Caki2 (cell line): ENCODE results near the gene HPDL. TPM values are rescaled to one million over a fixed set of nuclear protein-coding genes. Genes with fewer than 3 reads are reported as not detected.
A peak's percentile ranks its signal among the peaks of the same experiment; 100 is the strongest.

Source experiments
- DNase-seq: peaks from one replicate; pipeline ENCODE4 v3.0.0-alpha.2; 2015; ENCODE audit warnings: low read depth
- in situ Hi-C: cut with HindIII; loops from 2 replicates; pipeline ENCODE4 v1.10.0; 2016; ENCODE audit warnings: low sequenced_read_pairs, low pct_unique_long_range_greater_than_20kb, mixed read lengths
- total RNA-seq: library from RNA; depleted of rRNA; stranded (reverse); fragments of >200 nt; shearing (Covaris generic); gene quantifications from 2 replicates; pipeline ENCODE4 v1.2.3, GENCODE V29; 2014; ENCODE audit warnings: low replicate concordance

HPDL gene
- total RNA-seq, 1 experiment from 2014 or later: 1.1 TPM

DNA sequence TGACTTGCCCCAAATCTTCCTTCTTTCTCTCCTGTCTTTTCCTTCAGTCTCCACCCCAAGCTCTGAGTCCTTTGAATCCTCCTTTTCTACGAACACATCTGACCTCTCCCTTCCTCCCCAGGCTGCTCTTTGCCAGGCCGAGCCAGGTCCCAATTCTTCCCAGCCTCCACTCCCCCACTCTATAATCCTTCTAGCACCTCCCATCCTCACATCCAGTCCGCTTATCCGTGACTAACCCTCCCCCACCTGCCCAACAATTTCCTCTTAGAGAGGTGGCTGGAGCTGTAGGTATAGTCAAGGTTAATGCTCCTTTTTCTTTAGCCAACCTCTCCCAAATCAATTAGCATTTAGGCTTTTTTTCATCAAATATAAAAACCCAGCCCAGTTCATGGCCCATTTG is 9.5 kb upstream of the HPDL start:
- in situ Hi-C loops: no loop called here
- no peak for DNase-seq

DNA sequence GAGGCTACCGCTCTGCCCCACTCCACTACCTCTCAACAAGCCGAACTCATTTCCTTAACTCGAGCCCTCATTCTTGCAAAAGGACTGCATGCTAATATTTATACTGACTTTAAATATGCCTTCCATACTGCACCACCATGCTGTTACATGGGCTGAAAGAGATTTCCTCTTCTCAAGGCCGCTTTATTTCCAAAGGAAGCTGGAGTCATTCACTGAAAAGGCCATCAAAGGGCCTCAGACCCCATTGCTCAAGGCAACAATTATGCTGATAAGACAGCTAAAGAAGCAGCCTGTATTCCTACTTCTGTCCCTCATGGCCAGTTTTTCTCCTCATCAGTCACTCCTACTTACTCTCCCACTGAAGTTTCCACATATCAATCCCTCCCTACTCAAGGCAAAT is 6.9 kb upstream of the HPDL start:
- DNase-seq: no peak
- in situ Hi-C loops: no loop called here

DNA sequence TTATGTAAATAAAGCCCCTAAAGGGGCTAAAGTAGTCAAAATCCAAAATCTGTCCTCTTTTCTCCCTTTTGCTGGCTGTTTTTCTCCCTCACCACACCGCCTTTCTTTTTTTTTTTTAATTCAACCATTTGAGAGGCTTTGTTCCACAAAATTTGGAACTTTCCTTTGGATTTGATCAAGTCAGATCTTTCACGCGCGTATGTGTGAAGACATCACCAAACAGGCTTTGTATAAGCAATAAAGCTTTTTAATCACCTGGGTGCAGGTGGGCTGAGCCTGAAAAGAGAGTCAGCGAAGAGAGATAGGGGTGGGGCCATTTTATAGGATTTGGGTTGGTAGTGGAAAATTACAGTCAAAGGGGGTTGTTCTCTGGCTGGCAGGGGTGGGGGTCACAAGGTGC is 5.3 kb upstream of the HPDL start:
- in situ Hi-C loops: no loop called here
- DNase-seq: no peak

GRCh38 chr1:45322486-45323040 is 4.1 kb upstream of the HPDL start:
- in situ Hi-C loops: no loop called here
- DNase-seq: no peak

GRCh38 chr1:45325851-45326506 is 716 bp upstream of the HPDL start:
- in situ Hi-C loops: no loop called here
- DNase-seq: no peak

GRCh38 chr1:45327644-45328515 is 1.2 kb downstream of the HPDL start:
- in situ Hi-C loops: no loop called here
- no peak for DNase-seq

- in situ Hi-C loops: no loop called here
- no peak for DNase-seq
Measured at GRCh38 chr1:45328680-45329079, 2.0 kb downstream of the HPDL start.

DNA sequence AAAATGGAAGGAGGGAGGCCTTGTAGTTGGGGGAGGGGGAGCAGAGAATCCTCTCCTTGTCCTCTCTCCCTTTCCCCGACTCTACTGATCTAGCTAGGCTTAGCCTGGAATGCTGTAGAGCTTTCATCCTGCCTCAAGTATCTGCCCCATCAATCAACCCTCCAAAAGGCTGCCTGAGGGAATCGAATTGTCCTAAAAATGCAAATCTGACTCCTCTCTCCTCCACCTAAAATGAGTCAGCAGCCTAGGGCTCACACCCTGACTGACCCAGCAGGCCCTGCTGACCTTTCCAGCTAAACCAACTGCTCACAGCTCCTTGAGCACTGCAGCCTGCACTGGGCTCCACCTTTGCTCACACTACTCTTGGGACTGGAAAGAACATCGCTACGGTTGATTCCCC is 2.8 kb downstream of the HPDL start:
- in situ Hi-C loops: no loop called here
- no peak for DNase-seq

DNA sequence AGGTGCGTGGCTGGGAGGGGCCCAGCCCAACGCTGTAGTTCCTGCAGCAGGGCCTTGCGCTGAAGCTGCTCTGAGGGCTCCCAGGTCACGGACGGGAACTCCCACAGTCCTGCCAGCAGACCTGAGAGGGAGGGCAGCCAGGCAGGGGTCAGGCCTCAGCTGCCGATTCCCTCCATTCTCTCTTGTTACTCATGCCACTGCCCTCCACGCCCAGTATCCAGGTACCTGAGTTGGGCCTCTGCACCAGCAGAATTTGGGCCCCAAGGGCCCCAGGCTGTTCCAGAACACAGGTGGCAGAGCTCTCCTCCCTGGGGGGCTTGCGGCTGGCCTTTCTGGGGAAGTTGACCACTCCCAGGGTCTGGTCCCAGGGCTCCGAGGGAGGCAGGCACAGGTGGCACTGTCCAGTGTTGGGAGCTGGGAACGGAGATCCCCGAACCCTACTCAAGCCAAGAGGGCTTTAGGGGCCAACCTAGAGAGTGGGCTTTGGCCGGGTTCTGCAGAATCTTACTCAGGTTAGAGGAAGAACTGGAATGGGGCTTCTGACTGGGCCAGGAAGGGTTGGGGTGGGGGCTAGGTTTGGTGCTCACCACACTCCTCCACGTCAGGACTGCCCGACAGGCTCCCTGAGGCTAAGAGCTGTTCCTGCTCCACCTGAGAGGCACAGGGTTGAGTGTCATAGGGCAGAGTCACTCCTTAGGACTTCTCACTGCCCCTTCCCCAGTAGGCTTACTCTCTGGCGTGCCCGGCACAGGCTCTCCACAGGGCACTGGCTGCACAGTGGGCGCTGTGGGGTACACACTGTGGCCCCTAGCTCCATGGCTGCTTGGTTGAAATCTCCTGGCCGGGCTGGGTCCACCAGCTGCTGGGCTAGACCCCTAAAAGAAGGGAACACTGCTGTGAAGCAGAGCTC is 5.0 kb downstream of the HPDL start:
- in situ Hi-C loops: no loop called here
- no peak for DNase-seq

DNA sequence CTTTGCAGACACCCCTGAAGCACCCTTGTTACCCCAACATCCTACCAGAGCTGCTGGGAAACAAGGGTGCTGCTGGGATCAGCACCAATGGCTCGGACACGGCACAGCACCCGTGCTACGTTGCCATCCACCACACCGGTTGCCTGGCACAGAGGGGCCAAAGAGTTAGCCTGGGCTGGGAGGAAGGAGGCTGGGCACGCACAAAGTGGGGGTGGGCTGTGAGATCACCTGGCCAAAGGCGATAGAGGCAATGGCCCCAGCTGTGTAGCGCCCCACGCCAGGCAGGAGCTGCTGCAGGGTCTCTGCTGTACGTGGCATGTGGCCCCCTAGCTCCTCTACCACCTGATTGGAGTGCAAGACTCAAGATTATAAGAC is 5.6 kb downstream of the HPDL start:
- no peak for DNase-seq
- in situ Hi-C loops: no loop called here

GRCh38 chr1:45334308-45335245 is 7.9 kb downstream of the HPDL start:
- DNase-seq: no peak
- in situ Hi-C loops: no loop called here

DNA sequence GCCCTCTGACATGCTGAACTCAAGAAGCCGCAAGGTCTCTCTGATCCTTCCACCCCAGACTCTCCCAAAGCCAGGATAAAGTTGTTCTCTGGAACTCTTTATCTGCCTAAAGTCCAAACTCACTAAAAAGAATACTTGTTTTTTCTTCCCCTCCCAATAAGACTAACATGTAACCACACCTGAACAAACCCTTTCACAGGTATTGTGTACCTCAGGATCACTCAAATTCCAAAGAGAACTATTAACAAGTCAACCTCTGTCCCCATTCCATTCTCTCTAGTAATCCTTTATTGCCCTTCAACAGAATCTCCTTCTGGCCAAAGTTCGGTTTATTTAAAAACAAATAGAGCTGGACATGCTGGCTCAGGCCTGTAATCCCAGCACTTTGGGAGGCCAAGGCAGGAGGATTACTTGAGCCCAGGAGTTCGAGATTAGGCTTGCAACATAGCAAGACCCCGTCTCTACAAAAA is 9.2 kb downstream of the HPDL start:
- in situ Hi-C loops: no loop called here
- DNase-seq: no peak

DNA sequence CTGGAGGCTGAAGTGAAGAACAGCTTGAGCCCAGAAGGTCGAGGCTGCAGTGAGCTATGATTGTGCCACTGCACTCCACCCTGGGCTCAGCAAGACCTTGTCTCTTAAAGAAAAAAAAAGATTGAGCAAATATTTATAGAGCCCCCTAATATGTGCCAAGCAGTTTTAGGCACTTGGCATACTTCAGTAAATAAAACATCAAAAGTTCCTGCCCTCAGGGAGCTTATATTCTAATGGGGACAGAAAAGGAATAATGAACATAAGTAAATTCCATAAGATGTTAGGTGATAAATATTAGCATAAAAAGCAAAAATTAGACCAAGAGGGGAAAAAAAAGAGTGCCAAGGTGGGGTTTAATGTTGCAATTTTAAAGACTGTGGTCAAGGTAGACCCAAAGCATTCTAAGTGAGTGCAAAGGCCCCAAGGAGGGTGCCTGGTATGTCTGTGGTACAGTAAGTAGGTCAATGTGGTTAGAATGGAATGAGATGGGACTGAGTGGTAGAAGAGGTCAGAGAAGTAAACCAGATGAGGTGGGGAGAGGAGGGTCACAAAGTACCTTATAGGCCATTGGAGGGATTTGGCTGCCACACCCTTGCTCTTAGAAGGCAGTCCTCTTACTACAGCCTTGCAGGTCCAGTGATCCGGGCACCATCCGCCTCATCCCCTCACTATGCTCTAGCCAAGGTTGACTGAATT is 11.1 kb downstream of the HPDL start:
- DNase-seq: no peak

DNA sequence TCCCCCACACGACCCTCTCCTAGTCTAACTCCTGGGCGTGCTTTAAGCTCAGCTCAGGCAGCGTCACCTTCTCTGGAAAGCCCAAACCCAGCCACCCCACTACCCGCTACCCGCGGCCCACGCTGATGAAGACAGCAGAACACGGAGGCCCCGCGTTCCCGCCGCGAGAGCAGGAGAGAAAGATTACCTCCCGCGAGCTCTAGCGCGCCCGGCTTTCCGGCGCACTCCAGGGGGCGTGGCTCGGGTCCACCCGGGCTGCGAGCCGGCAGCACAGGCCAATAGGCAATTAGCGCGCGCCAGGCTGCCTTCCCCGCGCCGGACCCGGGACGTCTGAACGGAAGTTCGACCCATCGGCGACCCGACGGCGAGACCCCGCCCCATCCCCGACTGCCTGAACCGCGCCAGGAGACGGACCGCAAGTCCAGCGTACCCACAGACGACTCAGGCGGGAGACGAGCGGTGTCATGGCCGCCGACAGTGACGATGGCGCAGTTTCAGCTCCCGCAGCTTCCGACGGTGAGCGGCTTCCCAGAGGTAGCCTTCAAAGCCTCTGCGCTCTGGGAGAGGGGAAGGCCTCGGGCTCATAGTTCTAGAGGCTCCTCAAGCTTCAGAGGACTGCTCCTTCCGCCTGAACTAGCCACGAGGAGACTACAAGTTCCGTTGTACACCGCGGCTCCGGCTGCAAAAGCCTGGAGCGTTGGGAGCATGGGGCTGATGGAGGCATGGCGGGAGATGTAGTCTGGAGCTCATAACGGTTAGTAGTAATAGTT is 13.3 kb downstream of the HPDL start, which contains the start of the genes MUTYH and TOE1:
MUTYH (minus strand) TSS at position 652 of the 770 bp plus-strand sequence. CDS start 5,935 bp downstream, outside the sequence.
TOE1 (plus strand) TSS at position 382 of the 770 bp plus-strand sequence; CDS start at position 465, 83 bp downstream.
- DNase-seq: peak; percentile 91
- in situ Hi-C loops: no loop called here

More for the DNA sequence above, 11.1 kb downstream of the HPDL start:
- in situ Hi-C loops: no loop called here

GRCh38 chr1:45340816-45341466 is 14.2 kb downstream of the HPDL start:
- DNase-seq: peak; percentile 17
- in situ Hi-C loops: no loop called here
